ENCODE results near the gene PCDH11Y.
"Not testable (repeated sequence)": the region's sequence is repeated elsewhere in the genome, so short reads cannot be mapped to it uniquely, and the experiment has no call there.

The PCDH11Y gene

DNA sequence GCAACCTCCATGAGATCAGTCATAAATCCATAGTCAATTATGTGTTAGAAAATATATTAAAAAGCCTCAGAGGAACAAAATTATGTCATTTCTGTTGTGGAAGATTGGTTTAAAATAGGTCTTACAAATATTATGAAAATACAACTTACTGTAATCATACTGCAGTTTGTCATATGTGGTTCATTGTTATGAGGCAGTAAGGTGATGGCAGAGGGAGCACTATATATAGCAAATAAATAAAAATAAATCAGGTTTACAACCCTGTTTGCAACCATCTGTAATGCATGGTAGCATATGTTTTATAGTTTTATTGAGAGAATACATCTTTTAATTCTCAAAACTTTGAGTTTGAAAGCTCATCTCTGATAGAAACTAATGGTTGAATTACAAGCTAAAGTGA, 543.6 kb downstream of the PCDH11Y start:
- H3K36me3 ChIP-seq (ENCODE audit: insufficient read depth, low read depth, low read length); H3K27me3 ChIP-seq (ENCODE audit: insufficient read depth, low read length); H3K4me3 ChIP-seq (ENCODE audit: low read length); H3K4me1 ChIP-seq (ENCODE audit: insufficient read depth, low read length); H3K9me3 ChIP-seq (ENCODE audit: insufficient read depth, low read depth, low read length); H3K27ac ChIP-seq (ENCODE audit: low read length); H3K9ac ChIP-seq (ENCODE audit: low read depth, low read length): not testable (repeated sequence)

- not testable (repeated sequence) for H3K4me3 ChIP-seq (ENCODE audit: low read length); H3K36me3 ChIP-seq (ENCODE audit: insufficient read depth, low read depth, low read length)
Measured at GRCh38 chrY:5638589-5638988, 638.5 kb downstream of the PCDH11Y start.

DNA sequence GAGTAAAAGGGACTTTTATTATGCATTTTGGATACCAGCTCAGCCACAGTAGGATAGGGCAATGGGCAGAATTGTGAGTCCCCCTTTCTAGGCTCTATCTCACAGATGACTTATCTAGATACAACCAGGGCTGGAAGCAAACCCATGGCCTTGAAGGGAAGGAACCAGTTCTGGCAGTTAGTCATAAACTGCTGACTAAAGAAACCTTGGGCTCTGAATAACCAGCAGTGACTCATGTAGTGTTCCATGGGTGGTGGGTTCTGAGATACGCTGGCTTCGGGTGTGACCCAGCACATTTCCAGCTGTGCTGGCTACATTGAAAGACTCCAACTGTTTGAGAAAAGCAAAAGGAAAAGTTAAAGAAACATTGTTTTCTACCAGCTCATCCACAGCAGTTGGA, 679.2 kb downstream of the PCDH11Y start:
- H3K36me3 ChIP-seq (ENCODE audit: insufficient read depth, low read depth, low read length); H3K9me3 ChIP-seq (ENCODE audit: insufficient read depth, low read depth, low read length); H3K27me3 ChIP-seq (ENCODE audit: insufficient read depth, low read length); H3K9ac ChIP-seq (ENCODE audit: low read depth, low read length); H3K4me3 ChIP-seq (ENCODE audit: low read length); H3K27ac ChIP-seq (ENCODE audit: low read length); H3K4me1 ChIP-seq (ENCODE audit: insufficient read depth, low read length): not testable (repeated sequence)

More at GRCh38 chrY:5638589-5638988, 638.5 kb downstream of the PCDH11Y start:
- not testable (repeated sequence) for H3K9me3 ChIP-seq (ENCODE audit: insufficient read depth, low read depth, low read length); H3K27ac ChIP-seq (ENCODE audit: low read length); H3K27me3 ChIP-seq (ENCODE audit: insufficient read depth, low read length); H3K4me1 ChIP-seq (ENCODE audit: insufficient read depth, low read length); H3K9ac ChIP-seq (ENCODE audit: low read depth, low read length)

- not testable (repeated sequence) for H3K9ac ChIP-seq (ENCODE audit: low read depth, low read length); H3K27ac ChIP-seq (ENCODE audit: low read length); H3K27me3 ChIP-seq (ENCODE audit: insufficient read depth, low read length); H3K4me3 ChIP-seq (ENCODE audit: low read length); H3K9me3 ChIP-seq (ENCODE audit: insufficient read depth, low read depth, low read length); H3K36me3 ChIP-seq (ENCODE audit: insufficient read depth, low read depth, low read length); H3K4me1 ChIP-seq (ENCODE audit: insufficient read depth, low read length)
Measured at GRCh38 chrY:5708727-5709126, 708.6 kb downstream of the PCDH11Y start.

DNA sequence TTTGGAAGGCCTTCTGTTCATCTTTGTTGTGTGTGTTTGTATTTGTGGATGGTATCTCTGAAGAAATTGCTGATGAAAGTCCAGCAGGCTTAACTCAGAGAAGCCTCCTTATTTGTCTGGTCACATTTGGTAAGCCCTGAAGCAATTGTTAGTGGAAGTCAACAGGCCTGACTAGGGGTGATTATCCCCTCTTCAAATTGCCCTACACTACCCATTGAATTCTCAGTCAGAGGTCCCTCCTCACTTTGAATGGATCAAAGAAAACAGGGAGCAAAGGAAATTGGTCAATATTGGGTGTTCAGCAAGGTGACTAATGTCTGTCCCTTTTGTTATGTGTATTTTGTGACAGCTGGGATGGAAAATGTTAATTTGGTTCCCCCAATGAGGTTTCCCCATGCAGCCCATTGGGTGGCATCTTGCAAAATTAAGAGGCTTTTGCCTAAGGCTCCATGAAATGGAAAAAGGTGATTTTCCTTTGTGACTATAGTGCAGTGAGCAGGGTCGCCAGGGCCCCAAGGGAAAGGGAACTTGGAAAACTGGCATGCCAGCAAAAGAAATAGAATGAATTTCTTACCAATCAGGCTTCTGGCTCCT, 709.8 kb downstream of the PCDH11Y start:
- not testable (repeated sequence) for H3K4me1 ChIP-seq (ENCODE audit: insufficient read depth, low read length); H3K36me3 ChIP-seq (ENCODE audit: insufficient read depth, low read depth, low read length); H3K9ac ChIP-seq (ENCODE audit: low read depth, low read length); H3K27ac ChIP-seq (ENCODE audit: low read length); H3K4me3 ChIP-seq (ENCODE audit: low read length); H3K27me3 ChIP-seq (ENCODE audit: insufficient read depth, low read length); H3K9me3 ChIP-seq (ENCODE audit: insufficient read depth, low read depth, low read length)

DNA sequence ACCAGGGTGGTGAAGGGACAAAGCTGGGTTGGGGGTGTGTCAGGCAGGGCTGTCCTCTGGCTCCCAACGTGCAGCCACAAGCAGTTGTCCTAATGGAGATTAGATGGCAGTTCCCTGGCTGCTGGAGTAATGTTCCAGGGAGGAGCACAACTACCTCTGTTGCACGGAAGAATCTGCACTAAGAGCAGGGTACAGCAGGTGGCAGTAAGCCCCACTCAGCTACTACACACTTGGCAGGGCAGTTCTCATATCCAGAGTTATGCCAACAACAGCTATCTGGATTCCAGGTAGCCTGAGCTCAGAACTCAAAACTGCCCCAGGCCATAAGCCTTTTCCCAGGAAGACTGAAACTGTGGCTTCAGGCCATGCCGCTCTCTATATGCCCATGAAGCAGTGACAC, 761.3 kb downstream of the PCDH11Y start:
- not testable (repeated sequence) for H3K36me3 ChIP-seq (ENCODE audit: insufficient read depth, low read depth, low read length); H3K4me3 ChIP-seq (ENCODE audit: low read length); H3K27me3 ChIP-seq (ENCODE audit: insufficient read depth, low read length); H3K9me3 ChIP-seq (ENCODE audit: insufficient read depth, low read depth, low read length); H3K9ac ChIP-seq (ENCODE audit: low read depth, low read length); H3K4me1 ChIP-seq (ENCODE audit: insufficient read depth, low read length); H3K27ac ChIP-seq (ENCODE audit: low read length)

- not testable (repeated sequence) for H3K27me3 ChIP-seq (ENCODE audit: insufficient read depth, low read length); H3K4me3 ChIP-seq (ENCODE audit: low read length); H3K9ac ChIP-seq (ENCODE audit: low read depth, low read length); H3K9me3 ChIP-seq (ENCODE audit: insufficient read depth, low read depth, low read length); H3K27ac ChIP-seq (ENCODE audit: low read length); H3K36me3 ChIP-seq (ENCODE audit: insufficient read depth, low read depth, low read length); H3K4me1 ChIP-seq (ENCODE audit: insufficient read depth, low read length)
Measured at GRCh38 chrY:5776485-5776884, 776.4 kb downstream of the PCDH11Y start.

Data from iPS-20b (cell line).